MM.1S (cell line): ENCODE measurements around the gene RHOV.

Experiments
- DNase-seq: peaks from one replicate; pipeline ENCODE4 v3.0.0-alpha.2; 2015
- H2AFZ ChIP-seq: fragments of 300-600 bp; sonication (generic); 2 replicates; pipeline ENCODE4 v1.6.0; 2016; ENCODE audit warnings: antibody characterized with exemption, low read length
- H3F3A ChIP-seq: fragments of 300-600 bp; sonication (generic); 2 replicates; pipeline ENCODE4 v1.6.1; 2016; ENCODE audit warnings: mild to moderate bottlenecking, antibody characterized with exemption, low read length, moderate library complexity, mixed read lengths; ENCODE audit not compliant: insufficient read depth
- H3K27ac ChIP-seq: fragments of 300-600 bp; sonication (generic); 2 replicates; pipeline ENCODE4 v1.5.1; 2016; ENCODE audit warnings: mild to moderate bottlenecking, low read length
- H3K27me3 ChIP-seq: fragments of 300-600 bp; sonication (generic); replicated peaks from 2 replicates; pipeline ENCODE4 v1.6.0; 2016; ENCODE audit warnings: low read length; ENCODE audit not compliant: insufficient read depth
- H3K36me3 ChIP-seq: fragments of 300-600 bp; sonication (generic); replicated peaks from 2 replicates; pipeline ENCODE4 v1.6.1; 2016; ENCODE audit warnings: mild to moderate bottlenecking, low read length, mixed read lengths; ENCODE audit not compliant: insufficient read depth
- H3K4me1 ChIP-seq: fragments of 300-600 bp; sonication (generic); 2 replicates; pipeline ENCODE4 v1.6.1; 2016; ENCODE audit warnings: low read length, mixed read lengths
- H3K4me2 ChIP-seq: fragments of 300-600 bp; sonication (generic); 2 replicates; pipeline ENCODE4 v1.6.0; 2016; ENCODE audit warnings: low read depth, low read length
- H3K4me3 ChIP-seq: fragments of 300-600 bp; sonication (generic); 2 replicates; pipeline ENCODE4 v1.5.1; 2016; ENCODE audit warnings: low read length, mixed read lengths
- H3K79me2 ChIP-seq: fragments of 300-600 bp; sonication (generic); 2 replicates; pipeline ENCODE4 v1.6.1; 2016; ENCODE audit warnings: mixed run types, low read length, mixed read lengths
- H3K9ac ChIP-seq: fragments of 300-600 bp; sonication (generic); 2 replicates; pipeline ENCODE4 v1.6.1; 2016; ENCODE audit warnings: low read length, mixed read lengths
- H3K9me2 ChIP-seq: fragments of 300-600 bp; sonication (generic); replicated peaks from 2 replicates; pipeline ENCODE4 v1.6.1; 2016; ENCODE audit warnings: mild to moderate bottlenecking, low read length, mixed read lengths; ENCODE audit not compliant: insufficient read depth
- H3K9me3 ChIP-seq: fragments of 300-600 bp; sonication (generic); replicated peaks from 2 replicates; pipeline ENCODE4 v1.6.1; 2016; ENCODE audit warnings: mild to moderate bottlenecking, low read length, mixed read lengths; ENCODE audit not compliant: insufficient read depth
- H4K20me1 ChIP-seq: fragments of 300-600 bp; sonication (generic); 2 replicates; pipeline ENCODE4 v1.6.1; 2016; ENCODE audit warnings: mild to moderate bottlenecking, low read length, moderate library complexity, mixed read lengths; ENCODE audit not compliant: insufficient read depth
- CTCF ChIP-seq: fragments of 300-600 bp; sonication (generic); IDR thresholded peaks from 2 replicates; pipeline ENCODE4 v1.5.1; 2016; ENCODE audit warnings: antibody characterized with exemption, low read length, mixed read lengths
- EZH2 ChIP-seq: fragments of 300-600 bp; sonication (generic); optimal IDR thresholded peaks from 2 replicates; pipeline ENCODE3; 2017; ENCODE audit warnings: low read depth, mild to moderate bottlenecking, antibody characterized with exemption, low read length, mixed read lengths
- EZH2phosphoT487 ChIP-seq: fragments of 300-600 bp; sonication (generic); IDR thresholded peaks from 2 replicates; pipeline ENCODE4 v1.6.1; 2018; ENCODE audit warnings: antibody characterized with exemption, low read length

The RHOV gene

GRCh38 chr15:40908095-40908494, 34.1 kb upstream of the RHOV start:
- no peak overlapping the region for H3K4me2 ChIP-seq
- no peaks in the 10 kb centered on the region for H4K20me1 ChIP-seq
- no peak overlapping the region for H2AFZ ChIP-seq
- no peak for DNase-seq
- TF ChIP-seq CTCF: no peak
- no peak for TF ChIP-seq EZH2phosphoT487
- TF ChIP-seq EZH2: no peak
- H3F3A ChIP-seq: peaks cover 18% of the 10 kb centered on the region
- no peaks in the 10 kb centered on the region for H3K9me2 ChIP-seq
- no peak overlapping the region for H3K27ac ChIP-seq
- no peak overlapping the region for H3K9ac ChIP-seq
- H3K27me3 ChIP-seq: no peaks in the 10 kb centered on the region
- H3K4me3 ChIP-seq: no peak overlapping the region
- peaks cover 16% of the 10 kb centered on the region for H3K4me1 ChIP-seq
- no peaks in the 10 kb centered on the region for H3K79me2 ChIP-seq
- H3K36me3 ChIP-seq: no peaks in the 10 kb centered on the region
- H3K9me3 ChIP-seq: no peaks in the 10 kb centered on the region

GRCh38 chr15:40906991-40907802, 33.2 kb upstream of the RHOV start:
- Histone ChIP-seq H3K4me1 (peaks cover 16% of the 10 kb centered on the region), H3K4me3 (peak overlapping the region; percentile 76), H3K36me3 (no peaks in the 10 kb centered on the region), H3K4me2 (peak overlapping the region; percentile 100), H3K9me3 (no peaks in the 10 kb centered on the region), H3F3A (peaks cover 18% of the 10 kb centered on the region), H2AFZ (peak overlapping the region; percentile 98), H3K27me3 (no peaks in the 10 kb centered on the region), H4K20me1 (no peaks in the 10 kb centered on the region), H3K79me2 (no peaks in the 10 kb centered on the region), H3K9ac (peak overlapping the region; percentile 67), H3K9me2 (no peaks in the 10 kb centered on the region), H3K27ac (no peak overlapping the region)
- no peak for TF ChIP-seq EZH2
- no peak for TF ChIP-seq EZH2phosphoT487
- TF ChIP-seq CTCF: no peak
- DNase-seq: no peak

GRCh38 chr15:40906091-40906990, 32.3 kb upstream of the RHOV start:
- no peaks in the 10 kb centered on the region for H3K27me3 ChIP-seq
- no peaks in the 10 kb centered on the region for H4K20me1 ChIP-seq
- no peaks in the 10 kb centered on the region for H3K79me2 ChIP-seq
- H3F3A ChIP-seq: peaks cover 18% of the 10 kb centered on the region
- peak overlapping the region; percentile 67 for H3K9ac ChIP-seq
- no peaks in the 10 kb centered on the region for H3K36me3 ChIP-seq
- peak; percentile 88 for DNase-seq
- peak overlapping the region; percentile 98 for H2AFZ ChIP-seq
- H3K4me1 ChIP-seq: peaks cover 16% of the 10 kb centered on the region
- no peak for TF ChIP-seq EZH2
- TF ChIP-seq CTCF: peak; percentile 80
- TF ChIP-seq EZH2phosphoT487: no peak
- no peaks in the 10 kb centered on the region for H3K9me3 ChIP-seq
- H3K4me3 ChIP-seq: peak overlapping the region; percentile 76
- H3K27ac ChIP-seq: peak overlapping the region; percentile 85
- no peaks in the 10 kb centered on the region for H3K9me2 ChIP-seq
- H3K4me2 ChIP-seq: peak overlapping the region; percentile 100
